Stimulated activated naive CD4-positive, alpha-beta T cell (primary cell): ENCODE measurements around the gene MGLL.
"Not testable (repeated sequence)": the region's sequence is repeated elsewhere in the genome, so short reads cannot be mapped to it uniquely, and the experiment has no call there.

Source experiments
- DNase-seq, 6 experiments: peaks; one replicate each; lab custom pipeline; 2025; lab: John Stamatoyannopoulos, UW

Gene MGLL

GRCh38 chr3:127689266-127689860 lies 133.0 kb downstream of the MGLL start:
- no peak for DNase-seq

GRCh38 chr3:127688416-127689265 lies 133.7 kb downstream of the MGLL start:
- DNase-seq = no peak

- DNase-seq = no peak
Measured at GRCh38 chr3:127688022-127688415, 134.3 kb downstream of the MGLL start.

- no peak for DNase-seq
Measured at GRCh38 chr3:127687228-127687737, 135.0 kb downstream of the MGLL start.

GRCh38 chr3:127686512-127686894 lies 135.8 kb downstream of the MGLL start:
- no peak for DNase-seq

- no peak for DNase-seq
Measured at GRCh38 chr3:127685708-127686511, 136.4 kb downstream of the MGLL start.

- no peak for DNase-seq
Measured at GRCh38 chr3:127684871-127685707, 137.2 kb downstream of the MGLL start.

GRCh38 chr3:127682561-127682960 lies 139.8 kb downstream of the MGLL start:
- no peak for DNase-seq

- not testable (repeated sequence) for DNase-seq
Measured at GRCh38 chr3:127682175-127682554, 140.2 kb downstream of the MGLL start.

- DNase-seq = no peak
Measured at GRCh38 chr3:127680798-127681221, 141.5 kb downstream of the MGLL start.

- no peak for DNase-seq
Measured at GRCh38 chr3:127680146-127680661, 142.1 kb downstream of the MGLL start.

- no peak for DNase-seq
Measured at GRCh38 chr3:127679534-127680145, 142.7 kb downstream of the MGLL start.

GRCh38 chr3:127678611-127679533 lies 143.4 kb downstream of the MGLL start:
- no peak for DNase-seq

GRCh38 chr3:127678315-127678599 lies 144.1 kb downstream of the MGLL start:
- no peak for DNase-seq

- no peak for DNase-seq
Measured at GRCh38 chr3:127677541-127678314, 144.6 kb downstream of the MGLL start.

GRCh38 chr3:127676921-127677351 lies 145.4 kb downstream of the MGLL start:
- no peak for DNase-seq

- DNase-seq = no peak
Measured at GRCh38 chr3:127676456-127676855, 145.9 kb downstream of the MGLL start.

- DNase-seq = no peak
Measured at GRCh38 chr3:127675651-127676391, 146.5 kb downstream of the MGLL start.
